GM18861 (cell line): ENCODE data around the gene FBXL13.
"Not testable (repeated sequence)": the region's sequence is repeated elsewhere in the genome, so short reads cannot be mapped to it uniquely, and the experiment has no call there.

ENCODE experiments used
- ATAC-seq: cut with Tn5 transposase; IDR thresholded peaks from one replicate; pipeline ENCODE4 v1.9.1; 2021; ENCODE audit not compliant: unreplicated experiment

Gene FBXL13

GRCh38 chr7:102988088-102988487, 86.5 kb downstream of the FBXL13 start:
- no peak for ATAC-seq

GRCh38 chr7:102985176-102985783, 89.3 kb downstream of the FBXL13 start:
- ATAC-seq, result no peak

- no peak for ATAC-seq
Observed at GRCh38 chr7:102983602-102984001, 91.0 kb downstream of the FBXL13 start.

GRCh38 chr7:102982235-102982634, 92.4 kb downstream of the FBXL13 start:
- ATAC-seq, result no peak

- no peak for ATAC-seq
Observed at GRCh38 chr7:102981451-102981850, 93.1 kb downstream of the FBXL13 start.

- no peak for ATAC-seq
Observed at GRCh38 chr7:102979670-102980069, 94.9 kb downstream of the FBXL13 start.

- ATAC-seq, result no peak
Observed at GRCh38 chr7:102978284-102978683, 96.3 kb downstream of the FBXL13 start.

- ATAC-seq, result not testable (repeated sequence)
Observed at GRCh38 chr7:102977586-102977985, 97.0 kb downstream of the FBXL13 start.

GRCh38 chr7:102976493-102976892, 98.1 kb downstream of the FBXL13 start:
- ATAC-seq, result no peak

- no peak for ATAC-seq
Observed at GRCh38 chr7:102975854-102976253, 98.7 kb downstream of the FBXL13 start.

GRCh38 chr7:102974366-102975236, 100.0 kb downstream of the FBXL13 start:
- ATAC-seq, result no peak

- ATAC-seq, result no peak
Observed at GRCh38 chr7:102973096-102973802, 101.3 kb downstream of the FBXL13 start.

GRCh38 chr7:102967798-102968197, 106.8 kb downstream of the FBXL13 start:
- no peak for ATAC-seq

- ATAC-seq, result no peak
Observed at GRCh38 chr7:102966465-102966864, 108.1 kb downstream of the FBXL13 start.

- not testable (repeated sequence) for ATAC-seq
Observed at GRCh38 chr7:102961993-102962392, 112.6 kb downstream of the FBXL13 start.

GRCh38 chr7:102958004-102958403, 116.6 kb downstream of the FBXL13 start:
- not testable (repeated sequence) for ATAC-seq

- ATAC-seq, result not testable (repeated sequence)
Observed at GRCh38 chr7:102954359-102954758, 120.2 kb downstream of the FBXL13 start.

- ATAC-seq, result no peak
Observed at GRCh38 chr7:102953406-102953805, 121.2 kb downstream of the FBXL13 start.

GRCh38 chr7:102951839-102952238, 122.8 kb downstream of the FBXL13 start:
- no peak for ATAC-seq

GRCh38 chr7:102944241-102944640, 130.4 kb downstream of the FBXL13 start:
- ATAC-seq, result no peak

- ATAC-seq, result no peak
Observed at GRCh38 chr7:102943423-102944169, 131.0 kb downstream of the FBXL13 start.
